CD4-positive, alpha-beta T cell treated with Interleukin-15 for 4 hours (primary cell): ENCODE data around the gene STIM2.
"Not testable (repeated sequence)": the region's sequence is repeated elsewhere in the genome, so short reads cannot be mapped to it uniquely, and the experiment has no call there.

Experiments
- DNase-seq: peaks from one replicate; pipeline ENCODE4 v3.0.0-alpha.2; 2020; ENCODE audit warnings: low spot score

STIM2 gene

GRCh38 chr4:27001398-27002164 is 140.9 kb downstream of the STIM2 start:
- DNase-seq: no peak

- DNase-seq: peak; percentile 15
These were observed 143.0 kb downstream of the STIM2 start for GRCh38 chr4:27003642-27004113.

GRCh38 chr4:27005501-27005900 is 144.9 kb downstream of the STIM2 start:
- DNase-seq: no peak

- no peak for DNase-seq
These were observed 145.4 kb downstream of the STIM2 start for GRCh38 chr4:27005905-27006590.

- no peak for DNase-seq
These were observed 146.0 kb downstream of the STIM2 start for GRCh38 chr4:27006646-27007045.

GRCh38 chr4:27007507-27007906 is 146.9 kb downstream of the STIM2 start:
- DNase-seq: no peak

- DNase-seq: no peak
These were observed 148.0 kb downstream of the STIM2 start for GRCh38 chr4:27008679-27009078.

- no peak for DNase-seq
These were observed 148.9 kb downstream of the STIM2 start for GRCh38 chr4:27009539-27009938.

GRCh38 chr4:27010334-27010940 is 149.8 kb downstream of the STIM2 start:
- DNase-seq: peak; percentile 62

GRCh38 chr4:27011401-27011800 is 150.8 kb downstream of the STIM2 start:
- no peak for DNase-seq

- no peak for DNase-seq
These were observed 152.4 kb downstream of the STIM2 start for GRCh38 chr4:27013012-27013411.

- no peak for DNase-seq
These were observed 155.9 kb downstream of the STIM2 start for GRCh38 chr4:27016551-27016950.

- no peak for DNase-seq
These were observed 157.0 kb downstream of the STIM2 start for GRCh38 chr4:27017623-27018022.

- no peak for DNase-seq
These were observed 157.4 kb downstream of the STIM2 start for GRCh38 chr4:27018076-27018475.

GRCh38 chr4:27018910-27019309 is 158.3 kb downstream of the STIM2 start:
- DNase-seq: no peak

GRCh38 chr4:27019766-27020165 is 159.1 kb downstream of the STIM2 start:
- DNase-seq: no peak

- DNase-seq: no peak
These were observed 159.6 kb downstream of the STIM2 start for GRCh38 chr4:27020203-27020602.

- no peak for DNase-seq
These were observed 160.0 kb downstream of the STIM2 start for GRCh38 chr4:27020603-27021002.

GRCh38 chr4:27022963-27023362 is 162.3 kb downstream of the STIM2 start:
- DNase-seq: no peak

- no peak for DNase-seq
These were observed 162.7 kb downstream of the STIM2 start for GRCh38 chr4:27023366-27023765.

GRCh38 chr4:27024805-27025204 is 164.2 kb downstream of the STIM2 start:
- no peak for DNase-seq

- no peak for DNase-seq
These were observed 166.8 kb downstream of the STIM2 start for GRCh38 chr4:27027428-27027827.

- not testable (repeated sequence) for DNase-seq
These were observed 174.5 kb downstream of the STIM2 start for GRCh38 chr4:27035127-27035526.
